Smooth muscle cell (in vitro differentiated cells): ENCODE measurements around the gene RBMS3. TPM values are rescaled to one million over a fixed set of nuclear protein-coding genes. Genes with fewer than 3 reads are reported as not detected.

ENCODE experiments used
- DNase-seq: peaks from one replicate; lab custom pipeline; 2025; ENCODE audit not compliant: unreplicated experiment; lab: John Stamatoyannopoulos, UW
- H2AFZ ChIP-seq: fragments of 200-600 bp; sonication (generic); 2 replicates; pipeline ENCODE4 v1.6.0; 2016; ENCODE audit warnings: antibody characterized with exemption, low read depth, mild to moderate bottlenecking
- H3F3A ChIP-seq: fragments of 200-600 bp; sonication (generic); 2 replicates; pipeline ENCODE4 v1.6.0; 2017; ENCODE audit warnings: antibody characterized with exemption, low read depth
- H3K27ac ChIP-seq: fragments of 200-600 bp; sonication (generic); 2 replicates; pipeline ENCODE4 v1.5.1; 2016; ENCODE audit warnings: low read depth, mild to moderate bottlenecking
- H3K27me3 ChIP-seq: fragments of 200-600 bp; sonication (generic); 2 replicates; pipeline ENCODE4 v1.6.1; 2016; ENCODE audit warnings: low read depth, mild to moderate bottlenecking
- H3K36me3 ChIP-seq: fragments of 200-600 bp; sonication (generic); 2 replicates; pipeline ENCODE4 v1.5.1; 2016; ENCODE audit warnings: low read depth
- H3K4me1 ChIP-seq: fragments of 200-600 bp; sonication (generic); 2 replicates; pipeline ENCODE4 v1.5.1; 2016; ENCODE audit warnings: low read depth
- H3K4me2 ChIP-seq: fragments of 200-600 bp; sonication (generic); 2 replicates; pipeline ENCODE4 v1.6.0; 2016; ENCODE audit warnings: mild to moderate bottlenecking
- H3K4me3 ChIP-seq: fragments of 200-600 bp; sonication (generic); 2 replicates; pipeline ENCODE4 v1.5.1; 2016; ENCODE audit warnings: mild to moderate bottlenecking
- H3K79me2 ChIP-seq: fragments of 200-600 bp; sonication (generic); 2 replicates; pipeline ENCODE4 v1.6.0; 2016; ENCODE audit warnings: low read depth, mild to moderate bottlenecking
- H3K9ac ChIP-seq: fragments of 200-600 bp; sonication (generic); 2 replicates; pipeline ENCODE4 v1.6.0; 2016; ENCODE audit warnings: low read depth
- H3K9me3 ChIP-seq: fragments of 200-600 bp; sonication (generic); replicated peaks from 2 replicates; pipeline ENCODE4 v1.5.1; 2016; ENCODE audit warnings: low read depth
- H4K20me1 ChIP-seq: fragments of 200-600 bp; sonication (generic); 2 replicates; pipeline ENCODE4 v1.6.0; 2016; ENCODE audit warnings: low read depth
- WGBS: methylation state at CpG from one replicate; pipeline ENCODE4 v1.1.7; 2016; ENCODE audit warnings: low lambda C conversion rate; 5-methylcytosine and 5-hydroxymethylcytosine counted together
- polyA plus RNA-seq: library from polyadenylated mRNA; unstranded; fragments of >200 nt; fragmentation: Nextera tagmentation; extraction: Ambion mirVana; gene quantifications from 2 replicates; pipeline ENCODE4 v1.2.1, GENCODE V29; 2016
- total RNA-seq: library from RNA; depleted of rRNA; stranded (reverse); fragments of >200 nt; gene quantifications from 2 replicates; pipeline ENCODE4 v1.2.3, GENCODE V29; 2014
- TF ChIP-seq, protein P1 (sequence below): fragments of 200-600 bp; sonication (generic); IDR thresholded peaks from 2 replicates; pipeline ENCODE4 v1.5.1; 2017; ENCODE audit warnings: borderline replicate concordance, mild to moderate bottlenecking, antibody characterized with exemption; ENCODE audit not compliant: insufficient read depth, poor library complexity, severe bottlenecking

The RBMS3 gene
- total and polyA plus RNA-seq, 2 experiments from 2014 or later = 42.9 to 50.6 TPM

DNA sequence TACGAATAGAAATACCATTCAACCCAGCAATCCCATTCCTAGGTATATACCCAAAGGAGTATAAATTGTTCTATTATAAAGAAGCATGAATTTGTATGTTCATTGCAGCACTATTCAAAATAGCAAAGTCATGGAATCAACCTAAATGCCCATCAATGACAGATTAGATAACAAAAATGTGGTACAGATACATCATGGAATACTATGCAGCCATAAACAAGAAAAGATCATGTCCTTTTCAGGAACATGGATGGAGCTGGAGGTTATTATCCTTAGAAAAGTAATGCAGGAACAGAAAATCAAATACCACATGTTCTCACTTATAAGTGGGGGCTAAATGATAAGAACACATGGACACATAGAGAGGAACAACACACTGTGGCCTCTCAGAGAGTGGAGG lies 571.9 kb downstream of the RBMS3 start:
- Histone ChIP-seq H3F3A (no peaks in the 10 kb centered on the region), H3K79me2 (peaks cover 4% of the 10 kb centered on the region), H3K27me3 (no peaks in the 10 kb centered on the region), H3K36me3 (peaks cover 7% of the 10 kb centered on the region), H4K20me1 (no peaks in the 10 kb centered on the region), H3K9me3 (peaks cover 7% of the 10 kb centered on the region), H3K4me2 (no peak overlapping the region), H3K4me3 (no peak overlapping the region), H2AFZ (no peak overlapping the region), H3K9ac (no peak overlapping the region), H3K4me1 (no peaks in the 10 kb centered on the region), H3K27ac (no peak overlapping the region)
- WGBS = 0% methylated on average over 1 of the region's 1 CpG
- no peak for DNase-seq
- TF ChIP-seq, protein P1, sequence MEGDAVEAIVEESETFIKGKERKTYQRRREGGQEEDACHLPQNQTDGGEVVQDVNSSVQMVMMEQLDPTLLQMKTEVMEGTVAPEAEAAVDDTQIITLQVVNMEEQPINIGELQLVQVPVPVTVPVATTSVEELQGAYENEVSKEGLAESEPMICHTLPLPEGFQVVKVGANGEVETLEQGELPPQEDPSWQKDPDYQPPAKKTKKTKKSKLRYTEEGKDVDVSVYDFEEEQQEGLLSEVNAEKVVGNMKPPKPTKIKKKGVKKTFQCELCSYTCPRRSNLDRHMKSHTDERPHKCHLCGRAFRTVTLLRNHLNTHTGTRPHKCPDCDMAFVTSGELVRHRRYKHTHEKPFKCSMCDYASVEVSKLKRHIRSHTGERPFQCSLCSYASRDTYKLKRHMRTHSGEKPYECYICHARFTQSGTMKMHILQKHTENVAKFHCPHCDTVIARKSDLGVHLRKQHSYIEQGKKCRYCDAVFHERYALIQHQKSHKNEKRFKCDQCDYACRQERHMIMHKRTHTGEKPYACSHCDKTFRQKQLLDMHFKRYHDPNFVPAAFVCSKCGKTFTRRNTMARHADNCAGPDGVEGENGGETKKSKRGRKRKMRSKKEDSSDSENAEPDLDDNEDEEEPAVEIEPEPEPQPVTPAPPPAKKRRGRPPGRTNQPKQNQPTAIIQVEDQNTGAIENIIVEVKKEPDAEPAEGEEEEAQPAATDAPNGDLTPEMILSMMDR = no peak

DNA sequence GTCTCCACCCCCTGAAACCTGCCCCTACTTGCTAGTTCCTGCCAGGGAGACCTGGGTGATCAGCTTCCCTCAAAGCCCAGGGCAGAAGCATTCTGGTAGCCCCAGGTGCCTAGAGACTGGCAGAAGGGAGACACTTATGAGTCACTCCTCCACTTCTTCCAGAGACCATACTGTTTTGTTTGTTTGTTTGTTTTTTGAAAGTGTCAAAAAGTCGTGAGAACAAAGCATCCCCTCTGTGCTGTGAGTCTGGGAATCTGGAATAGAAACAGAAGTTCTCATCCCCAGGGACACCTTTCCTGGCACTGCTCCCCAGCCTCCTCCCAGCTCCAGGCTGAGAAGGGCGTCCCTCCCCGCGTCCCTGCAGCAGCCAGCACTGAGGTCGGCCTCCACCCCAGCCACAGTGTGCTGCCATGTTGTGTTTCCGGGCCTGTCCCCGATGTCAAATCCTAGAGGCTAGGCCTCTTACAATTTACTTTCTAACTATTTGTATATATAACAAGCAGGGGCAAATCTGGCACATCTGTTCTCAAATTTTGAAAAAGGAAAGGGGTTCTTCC lies 573.0 kb downstream of the RBMS3 start:
- no peak overlapping the region for H3K9ac ChIP-seq
- 85% methylated on average over 7 of the region's 7 CpGs for WGBS

DNA sequence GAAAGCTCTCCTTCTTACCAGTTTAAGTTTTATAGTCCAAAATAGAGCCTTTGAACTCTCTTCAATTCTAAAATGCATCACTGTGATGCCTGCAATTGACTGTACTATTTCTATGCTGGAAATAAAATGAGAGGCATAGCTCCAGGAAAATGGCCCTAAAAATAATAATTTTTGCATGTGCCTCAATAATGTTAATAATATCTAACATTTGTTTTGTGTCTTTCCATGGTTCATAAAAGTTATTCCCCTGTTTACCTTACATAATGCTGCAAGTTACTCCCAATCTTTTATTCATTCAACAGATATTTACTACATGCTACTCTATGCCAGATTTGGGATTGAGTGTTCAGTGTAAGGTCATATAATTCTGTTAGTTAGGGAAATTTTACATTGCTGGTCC lies 574.0 kb downstream of the RBMS3 start:
- no peak overlapping the region for H2AFZ ChIP-seq

More for the DNA sequence above, 573.0 kb downstream of the RBMS3 start:
- H3K4me2 ChIP-seq = no peak overlapping the region
- H2AFZ ChIP-seq = no peak overlapping the region
- no peak for DNase-seq
- H3K4me1 ChIP-seq = no peaks in the 10 kb centered on the region
- no peak overlapping the region for H3K27ac ChIP-seq
- no peak overlapping the region for H3K4me3 ChIP-seq
- H3K79me2 ChIP-seq = peaks cover 4% of the 10 kb centered on the region
- peaks cover 7% of the 10 kb centered on the region for H3K36me3 ChIP-seq
- H3K9me3 ChIP-seq = peaks cover 7% of the 10 kb centered on the region
- no peaks in the 10 kb centered on the region for H4K20me1 ChIP-seq
- TF ChIP-seq, protein P1 = no peak
- no peaks in the 10 kb centered on the region for H3F3A ChIP-seq
- H3K27me3 ChIP-seq = no peaks in the 10 kb centered on the region

More for the DNA sequence above, 574.0 kb downstream of the RBMS3 start:
- no peak overlapping the region for H3K27ac ChIP-seq
- no peak overlapping the region for H3K9ac ChIP-seq
- peaks cover 7% of the 10 kb centered on the region for H3K36me3 ChIP-seq
- no peaks in the 10 kb centered on the region for H3K4me1 ChIP-seq
- H4K20me1 ChIP-seq = no peaks in the 10 kb centered on the region
- no peak for DNase-seq
- TF ChIP-seq, protein P1 = no peak
- peaks cover 4% of the 10 kb centered on the region for H3K79me2 ChIP-seq
- peaks cover 7% of the 10 kb centered on the region for H3K9me3 ChIP-seq
- H3K4me2 ChIP-seq = no peak overlapping the region
- H3K27me3 ChIP-seq = no peaks in the 10 kb centered on the region
- no peak overlapping the region for H3K4me3 ChIP-seq
- H3F3A ChIP-seq = no peaks in the 10 kb centered on the region
